HG02763 (cell line): ENCODE data around the gene C22orf42.
"Not testable (repeated sequence)": the region's sequence is repeated elsewhere in the genome, so short reads cannot be mapped to it uniquely, and the experiment has no call there.

Experiments
- ATAC-seq: cut with Tn5 transposase; IDR thresholded peaks from one replicate; pipeline ENCODE4 v1.9.1; 2021; ENCODE audit warnings: mild to moderate bottlenecking, moderate library complexity; ENCODE audit not compliant: unreplicated experiment

The C22orf42 gene

GRCh38 chr22:32158712-32159533, at the start of gene C22orf42:
C22orf42 (minus strand) TSS chr22:32159303; CDS start chr22:32159215, 88 bp downstream.
- no peak for ATAC-seq

GRCh38 chr22:32208681-32209080, 49.6 kb upstream of the C22orf42 start:
- no peak for ATAC-seq

GRCh38 chr22:32207971-32208480, 48.9 kb upstream of the C22orf42 start:
- ATAC-seq = no peak

GRCh38 chr22:32206774-32207758, 48.0 kb upstream of the C22orf42 start:
- no peak for ATAC-seq

- ATAC-seq = no peak
Measured at GRCh38 chr22:32205974-32206773, 47.1 kb upstream of the C22orf42 start.

- no peak for ATAC-seq
Measured at GRCh38 chr22:32204856-32205722, 46.0 kb upstream of the C22orf42 start, which contains the start of gene RFPL2. RFPL2 (minus strand) TSS chr22:32205073; CDS start chr22:32202451, 2,622 bp downstream.

GRCh38 chr22:32204040-32204855, 45.1 kb upstream of the C22orf42 start:
- ATAC-seq = no peak

- ATAC-seq = no peak
Measured at GRCh38 chr22:32203181-32204039, 44.3 kb upstream of the C22orf42 start.

- no peak for ATAC-seq
Measured at GRCh38 chr22:32202539-32203180, 43.6 kb upstream of the C22orf42 start.

- no peak for ATAC-seq
Measured at GRCh38 chr22:32202161-32202538, 43.0 kb upstream of the C22orf42 start.

GRCh38 chr22:32200752-32201151, 41.6 kb upstream of the C22orf42 start:
- ATAC-seq = no peak

- ATAC-seq = no peak
Measured at GRCh38 chr22:32199961-32200360, 40.9 kb upstream of the C22orf42 start.

GRCh38 chr22:32199341-32199740, 40.2 kb upstream of the C22orf42 start:
- no peak for ATAC-seq

GRCh38 chr22:32197553-32198226, 38.6 kb upstream of the C22orf42 start:
- not testable (repeated sequence) for ATAC-seq

- ATAC-seq = not testable (repeated sequence)
Measured at GRCh38 chr22:32195900-32196299, 36.8 kb upstream of the C22orf42 start.

GRCh38 chr22:32193346-32193745, 34.2 kb upstream of the C22orf42 start:
- ATAC-seq = not testable (repeated sequence)

- not testable (repeated sequence) for ATAC-seq
Measured at GRCh38 chr22:32191021-32191420, 31.9 kb upstream of the C22orf42 start.
